ENCODE measurements around the gene UBL5.
"Not testable (repeated sequence)": the region's sequence is repeated elsewhere in the genome, so short reads cannot be mapped to it uniquely, and the experiment has no call there.

Gene UBL5

DNA sequence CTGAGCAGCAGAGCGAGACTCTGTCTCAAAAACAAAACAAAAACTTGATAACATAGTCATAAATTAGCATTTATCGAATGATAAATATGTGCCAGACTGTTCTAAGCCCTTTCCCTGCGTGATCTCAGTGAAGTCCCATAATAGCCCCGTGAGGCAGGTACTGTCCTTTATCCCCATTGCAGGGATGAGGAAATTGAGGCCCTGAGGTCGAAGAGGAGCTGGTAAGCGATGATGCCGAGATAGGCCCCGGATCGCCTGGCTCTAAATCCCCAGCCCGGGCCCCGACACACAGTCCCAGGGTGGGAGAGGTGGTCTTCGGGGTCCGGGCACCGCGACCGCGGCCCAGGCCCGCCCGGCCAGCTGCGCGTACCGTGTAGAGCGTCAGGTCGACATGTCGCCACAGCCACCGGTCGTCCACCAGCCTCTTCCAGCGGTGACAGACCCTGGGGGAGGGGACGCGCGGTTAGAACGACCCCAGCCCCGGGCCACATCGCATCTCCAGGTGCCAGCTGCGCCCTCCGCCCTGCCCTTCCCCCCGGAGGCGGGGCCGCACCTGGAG, 9.5 kb upstream of the UBL5 start:
- no peak for DNase-seq

DNA sequence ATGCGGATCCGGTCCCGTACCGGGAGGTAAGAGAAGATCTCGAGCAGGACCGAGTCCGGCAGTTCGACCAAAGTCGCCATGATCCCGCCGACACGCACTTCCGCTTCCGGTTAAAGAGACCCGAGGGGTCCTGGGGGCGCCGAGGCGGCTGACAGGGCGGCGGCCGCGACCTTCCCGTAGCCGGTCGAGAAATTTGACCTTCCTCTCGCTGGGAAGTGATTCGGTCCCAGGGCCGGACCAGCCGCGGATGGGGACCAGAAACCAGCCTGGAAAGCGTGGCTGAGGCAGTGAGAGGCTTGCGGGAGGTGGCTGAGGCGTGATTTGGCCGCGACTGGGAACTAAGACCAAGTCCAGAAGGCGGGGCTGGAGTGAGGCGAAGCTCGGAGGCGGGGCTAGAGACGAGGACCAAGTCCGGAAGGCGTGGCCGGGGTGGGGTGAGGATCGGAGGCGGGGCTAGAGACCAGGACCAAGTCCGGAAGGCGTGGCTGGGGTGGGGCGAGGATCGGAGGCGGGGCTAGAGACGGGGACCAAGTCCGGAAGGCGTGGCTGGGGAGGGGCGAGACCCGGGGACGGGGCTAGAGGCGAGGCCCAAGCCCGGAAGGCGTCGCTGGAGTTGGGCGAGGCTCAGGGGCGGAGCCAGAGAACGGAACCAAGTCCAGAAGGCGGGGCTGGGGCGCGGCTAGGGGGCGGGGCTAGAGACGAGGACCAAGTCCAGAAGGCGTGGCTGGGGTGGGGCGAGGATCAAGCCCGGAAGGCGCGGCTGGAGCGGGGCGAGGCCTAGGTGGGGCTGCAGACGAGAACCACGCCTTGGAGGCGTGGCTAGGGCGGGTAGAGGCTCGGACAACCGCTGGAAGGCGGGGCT, 8.8 kb upstream of the UBL5 start, which contains the start of gene FBXL12:
Gene FBXL12 (minus strand): TSS at position 346 of the 862 bp plus-strand sequence. CDS start 266 bp downstream, at position 80.
- peak; percentile 98 to 99 for DNase-seq

DNA sequence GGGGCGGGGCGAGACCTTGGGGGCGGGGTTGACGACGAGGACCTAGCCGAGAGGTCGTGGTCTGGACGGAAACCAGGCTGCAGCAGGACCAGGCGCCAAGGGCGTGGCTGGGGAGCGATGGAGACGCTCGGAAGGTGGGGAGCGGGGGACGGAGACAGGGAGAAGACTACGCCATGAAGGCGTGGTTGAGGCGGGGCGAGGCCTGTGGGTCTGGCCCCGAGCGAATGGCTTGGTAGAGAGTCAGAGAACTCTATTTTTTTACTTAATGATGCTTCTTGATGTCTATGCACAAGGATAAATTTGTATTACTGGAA, 8.2 kb upstream of the UBL5 start:
- DNase-seq: no peak

DNA sequence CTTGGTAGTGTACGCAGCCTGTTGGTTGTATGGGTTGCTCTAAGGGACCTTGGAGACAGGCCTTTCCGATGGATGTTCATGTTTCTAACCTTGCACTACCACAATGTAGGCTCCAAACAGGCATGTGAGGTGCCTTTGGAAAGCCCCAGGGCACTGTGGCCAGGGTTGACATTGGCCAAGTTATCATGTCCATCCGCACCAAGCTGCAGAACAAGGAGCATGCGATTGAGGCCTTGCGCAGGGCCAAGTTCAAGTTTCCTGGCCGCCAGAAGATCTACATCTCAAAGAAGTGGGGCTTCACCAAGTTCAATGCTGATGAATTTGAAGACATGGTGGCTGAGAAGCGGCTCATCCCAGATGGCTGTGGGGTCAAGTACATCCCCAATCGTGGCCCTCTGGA, 7.7 kb upstream of the UBL5 start:
- DNase-seq: not testable (repeated sequence)

DNA sequence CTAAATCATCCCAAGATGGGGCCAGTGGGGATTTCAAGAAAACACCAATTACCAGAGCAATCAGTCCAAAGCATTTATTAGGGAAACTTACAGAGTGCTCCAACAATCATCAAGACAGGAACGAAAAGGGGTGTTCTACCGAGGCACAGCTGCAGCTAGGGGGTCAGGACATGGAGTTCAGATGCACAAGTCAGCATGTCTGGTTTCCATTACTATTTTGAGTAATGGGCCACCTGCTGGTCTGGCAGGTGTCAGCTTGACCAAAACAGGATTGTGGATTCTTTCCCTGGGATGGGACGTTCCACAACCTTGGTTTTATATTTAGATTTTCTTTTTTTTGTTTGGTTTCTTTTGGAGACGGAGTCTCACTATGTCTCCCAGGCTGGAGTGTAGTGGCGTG, 3.9 kb upstream of the UBL5 start:
- DNase-seq: no peak

DNA sequence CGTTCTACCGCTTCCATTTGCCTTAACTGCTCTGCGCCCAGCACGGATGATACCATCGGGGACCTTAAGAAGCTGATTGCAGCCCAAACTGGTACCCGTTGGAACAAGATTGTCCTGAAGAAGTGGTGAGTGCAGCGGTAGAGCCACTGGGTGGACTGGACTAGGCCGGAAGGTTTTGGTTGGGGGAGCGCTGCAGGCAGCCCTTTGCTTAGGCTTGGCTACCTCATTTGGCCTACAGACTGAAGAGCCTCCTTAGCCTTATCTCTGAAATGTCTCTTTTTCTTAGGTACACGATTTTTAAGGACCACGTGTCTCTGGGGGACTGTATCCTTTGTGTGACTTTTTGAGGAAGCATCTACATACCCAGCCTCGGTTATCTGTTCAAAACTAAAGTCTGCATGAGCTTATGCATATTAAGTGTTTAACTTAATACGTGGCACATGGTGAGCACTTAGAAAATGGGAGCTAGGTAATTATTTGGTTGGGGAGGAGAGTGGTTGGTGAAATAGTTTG, 889 bp downstream of the UBL5 start:
- no peak for DNase-seq

DNA sequence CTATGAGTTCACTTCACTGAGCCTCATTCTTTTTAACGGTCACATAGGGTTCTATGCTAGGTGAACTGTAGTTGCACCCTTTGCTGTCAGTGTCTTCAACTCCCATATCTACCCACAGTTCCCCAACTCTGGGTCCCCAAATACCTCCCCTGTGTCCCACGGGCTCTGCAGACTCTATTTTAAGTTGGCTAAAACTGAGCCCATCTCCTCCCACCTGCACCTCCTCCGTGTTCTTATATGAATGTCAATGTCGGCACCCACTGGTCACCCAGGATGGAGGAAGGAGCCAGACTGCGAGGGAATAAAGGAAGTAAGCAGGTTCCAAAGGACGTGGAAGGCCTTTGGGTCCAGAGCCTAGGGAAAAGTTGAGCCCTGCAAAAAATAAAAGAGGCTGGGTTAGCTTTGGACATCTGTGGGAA, 6.6 kb downstream of the UBL5 start:
- no peak for DNase-seq

DNA sequence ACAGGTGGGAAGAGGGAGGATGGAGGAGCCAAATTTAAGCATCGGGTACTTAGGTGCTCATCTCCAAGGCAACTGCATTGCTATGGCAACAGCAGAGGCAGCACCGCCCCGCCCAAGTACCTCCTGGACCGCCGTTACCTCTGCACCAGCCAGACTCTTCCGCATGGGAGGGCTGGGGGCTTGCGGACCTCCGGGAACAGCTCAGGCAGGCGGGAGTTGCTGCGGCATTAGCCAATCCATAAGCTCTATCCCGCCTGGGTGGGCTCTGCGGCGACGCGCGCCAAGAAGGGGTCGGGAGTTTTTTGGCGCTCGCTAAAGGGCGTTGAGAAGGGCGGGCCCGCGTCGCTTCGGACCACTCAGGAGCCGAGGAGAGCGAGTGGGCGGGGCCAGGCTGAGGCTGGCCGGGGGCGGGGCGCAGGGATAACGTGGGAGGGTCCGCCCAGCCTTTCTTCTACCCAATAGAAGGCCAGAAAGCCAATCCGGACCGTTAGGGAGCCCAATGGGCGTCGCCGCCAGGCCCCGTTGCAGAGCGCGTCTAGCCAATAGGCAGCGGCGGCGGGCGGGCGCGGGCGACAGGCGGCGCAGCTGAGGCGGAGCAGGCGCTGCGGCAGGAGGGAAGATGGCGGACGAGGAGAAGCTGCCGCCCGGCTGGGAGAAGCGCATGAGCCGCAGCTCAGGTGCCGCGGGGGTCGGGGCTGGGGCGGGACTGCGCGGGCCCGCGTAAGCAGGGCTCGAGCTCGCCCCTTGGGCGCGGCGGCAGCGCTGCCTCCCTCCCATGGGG, 7.2 kb downstream of the UBL5 start, which contains the start of gene PIN1:
Gene PIN1 (plus strand): TSS at position 593 of the 781 bp plus-strand sequence. CDS start 27 bp downstream, at position 620.
- DNase-seq: peak; percentile 87 to 96

DNA sequence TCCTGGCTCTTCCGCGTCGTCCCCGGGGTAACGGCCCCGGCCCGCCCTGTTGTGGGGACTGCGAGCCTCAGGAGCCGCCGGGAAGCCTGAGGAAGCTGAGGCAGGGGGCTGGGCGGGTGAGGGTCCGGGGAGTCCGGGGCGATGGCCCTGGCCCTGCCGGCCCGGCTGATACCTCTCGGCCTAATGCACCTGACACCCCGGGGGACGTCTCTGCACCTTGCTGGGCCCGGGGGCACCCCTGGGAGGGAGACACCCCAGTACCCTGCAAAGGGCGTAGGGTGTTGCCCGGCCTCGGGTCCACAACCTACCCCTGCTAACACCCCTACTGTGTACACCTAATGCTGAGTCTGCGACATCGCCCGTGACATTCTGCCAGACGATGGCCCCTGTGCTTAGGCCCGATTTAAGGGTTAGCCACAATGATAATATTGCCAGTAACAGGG, 7.8 kb downstream of the UBL5 start:
- DNase-seq: no peak

DNA sequence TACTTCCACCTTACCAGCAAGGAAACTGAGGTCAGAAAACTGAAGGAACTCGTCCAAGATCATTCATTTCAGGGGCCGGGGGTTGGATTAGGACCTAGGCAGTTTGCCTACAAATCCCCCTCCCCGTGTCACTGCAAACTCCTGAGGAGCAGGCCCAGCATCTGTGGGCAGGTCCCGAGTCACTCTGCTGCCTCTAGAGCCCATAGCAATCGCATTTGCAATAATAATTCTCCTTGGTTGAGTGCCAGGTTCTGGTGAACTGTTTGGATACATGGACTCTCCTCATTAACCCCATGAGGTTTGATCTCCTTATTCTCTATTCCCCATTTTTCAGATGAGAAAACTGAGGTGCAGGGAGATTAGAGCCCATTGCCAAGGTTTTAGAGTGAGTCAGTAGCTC, 8.3 kb downstream of the UBL5 start:
- DNase-seq: no peak

DNA sequence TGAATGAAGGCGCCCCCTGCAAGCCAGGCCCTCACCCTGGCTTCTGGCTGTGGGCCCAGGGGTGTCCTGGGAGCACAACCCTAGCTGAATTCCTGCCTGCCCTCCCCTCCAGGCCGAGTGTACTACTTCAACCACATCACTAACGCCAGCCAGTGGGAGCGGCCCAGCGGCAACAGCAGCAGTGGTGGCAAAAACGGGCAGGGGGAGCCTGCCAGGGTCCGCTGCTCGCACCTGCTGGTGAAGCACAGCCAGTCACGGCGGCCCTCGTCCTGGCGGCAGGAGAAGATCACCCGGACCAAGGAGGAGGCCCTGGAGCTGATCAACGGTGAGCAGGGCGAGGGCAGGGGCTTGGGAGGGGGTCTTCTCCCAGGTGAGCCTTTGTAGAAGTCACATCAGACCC, 10.6 kb downstream of the UBL5 start:
- DNase-seq: no peak

DNA sequence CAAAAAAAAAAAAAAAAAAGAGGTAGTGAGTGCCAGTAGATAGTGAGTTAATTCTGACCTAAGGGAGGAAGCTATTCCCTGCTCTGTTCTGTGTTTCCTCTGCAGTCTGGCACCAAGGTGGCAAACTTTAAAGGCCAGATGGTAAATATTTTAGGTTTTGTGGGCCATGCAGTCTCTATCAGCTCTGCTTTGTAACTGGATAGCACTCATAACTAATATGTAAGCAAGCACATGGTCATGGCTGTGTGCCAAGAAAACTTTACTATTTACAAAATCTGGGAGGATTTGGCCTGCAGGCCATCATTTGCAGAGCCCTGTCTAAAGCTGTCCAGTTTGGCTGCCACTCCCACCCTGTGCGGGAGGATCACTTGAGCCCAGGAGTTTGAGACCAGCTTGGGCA, 11.7 kb downstream of the UBL5 start:
- no peak for DNase-seq

DNA sequence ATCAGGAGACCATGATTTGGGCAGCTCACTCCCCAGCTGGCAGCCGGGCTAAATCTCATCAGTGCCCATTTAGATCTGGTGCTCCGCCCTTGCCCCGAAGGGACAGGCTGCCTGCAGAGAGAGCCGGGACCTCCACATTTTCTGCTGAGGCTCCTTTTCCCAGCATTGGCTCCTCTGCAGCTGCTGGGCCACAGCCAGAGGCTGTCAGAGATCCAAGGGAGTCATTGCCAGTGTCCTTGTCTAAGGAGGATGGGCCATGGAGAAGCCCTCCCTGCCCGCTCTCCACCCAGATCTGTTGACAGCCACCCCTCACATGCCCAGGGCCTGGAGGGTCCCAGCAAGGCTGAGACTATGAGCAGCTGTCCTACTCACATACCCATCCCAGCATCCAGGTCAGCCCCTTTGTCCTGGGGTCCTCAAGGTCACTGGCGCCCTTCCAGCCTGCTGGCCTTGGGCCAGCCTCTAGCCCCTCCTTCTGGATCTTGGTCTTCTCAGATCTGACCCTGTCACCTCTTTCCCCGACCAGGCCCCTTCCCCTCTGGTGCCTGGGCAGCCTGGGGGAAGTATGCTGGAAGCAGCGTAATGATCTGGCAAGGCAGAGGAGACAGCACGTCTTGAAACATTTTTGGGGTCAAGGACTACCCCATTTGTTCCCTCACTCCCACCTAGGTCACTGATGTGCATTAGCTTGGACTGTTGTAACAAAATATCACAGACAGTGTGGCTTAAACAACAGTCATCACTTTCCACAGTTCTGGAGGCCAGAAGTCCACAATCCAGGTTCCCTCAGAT, 15.3 kb downstream of the UBL5 start:
- no peak for DNase-seq

DNA sequence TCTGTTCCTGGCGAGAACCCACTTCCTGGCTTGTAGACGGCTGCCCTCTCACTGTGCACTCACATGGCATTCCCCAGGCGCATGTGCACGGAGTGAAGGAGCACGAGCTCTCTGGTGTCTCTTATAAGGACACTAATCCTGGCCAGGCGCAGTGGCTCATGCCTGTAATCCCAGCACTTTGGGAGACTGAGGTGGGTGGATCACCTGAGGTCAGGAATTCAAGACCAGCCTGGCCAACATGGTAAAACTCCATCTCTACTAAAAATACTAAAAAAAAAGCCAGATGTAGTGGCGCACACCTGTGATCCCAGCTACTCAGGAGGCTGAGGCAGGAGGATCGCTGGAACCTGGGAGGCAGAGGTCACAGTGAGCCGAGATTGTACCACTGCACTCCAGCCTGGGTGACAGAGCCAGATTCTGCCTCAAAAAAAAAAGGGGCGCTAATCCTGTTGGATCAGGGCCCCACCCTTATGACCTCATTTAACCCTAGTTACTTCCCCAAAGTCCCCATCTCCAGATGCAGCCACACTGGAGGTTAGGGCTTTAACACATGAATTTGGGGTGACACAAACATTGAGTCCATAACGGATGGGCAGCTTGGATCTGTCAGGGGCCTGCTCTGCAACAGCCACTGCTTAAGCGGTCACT, 16.0 kb downstream of the UBL5 start:
- not testable (repeated sequence) for DNase-seq

DNA sequence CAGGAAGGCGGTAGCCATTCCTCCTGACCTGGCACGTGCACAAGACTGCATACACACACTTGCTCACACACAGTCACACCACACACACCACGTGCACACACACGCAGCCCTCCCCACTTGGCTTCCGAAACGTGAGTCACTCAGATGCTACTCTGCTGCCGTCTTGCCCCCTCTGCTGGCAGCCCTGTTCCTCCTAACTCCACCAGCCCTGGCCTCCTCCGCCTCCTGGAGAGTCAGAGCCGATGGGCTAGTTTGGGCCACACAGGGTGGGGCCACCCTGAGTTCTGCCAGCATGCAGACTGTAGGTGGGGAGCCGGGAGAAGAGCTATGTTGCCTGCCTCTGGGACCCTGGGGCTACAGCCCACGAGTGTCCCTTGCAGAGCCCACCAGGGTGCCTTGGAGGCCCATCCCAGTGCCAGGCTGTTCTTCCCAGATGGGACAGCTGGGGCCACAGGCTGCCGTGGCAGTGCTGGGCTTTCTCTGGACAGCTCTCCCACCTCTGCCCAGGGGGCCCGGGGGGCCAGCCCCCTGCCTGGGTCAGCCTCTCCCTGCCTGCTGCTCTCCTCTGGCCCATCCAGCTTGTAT, 19.5 kb downstream of the UBL5 start:
- DNase-seq: no peak

DNA sequence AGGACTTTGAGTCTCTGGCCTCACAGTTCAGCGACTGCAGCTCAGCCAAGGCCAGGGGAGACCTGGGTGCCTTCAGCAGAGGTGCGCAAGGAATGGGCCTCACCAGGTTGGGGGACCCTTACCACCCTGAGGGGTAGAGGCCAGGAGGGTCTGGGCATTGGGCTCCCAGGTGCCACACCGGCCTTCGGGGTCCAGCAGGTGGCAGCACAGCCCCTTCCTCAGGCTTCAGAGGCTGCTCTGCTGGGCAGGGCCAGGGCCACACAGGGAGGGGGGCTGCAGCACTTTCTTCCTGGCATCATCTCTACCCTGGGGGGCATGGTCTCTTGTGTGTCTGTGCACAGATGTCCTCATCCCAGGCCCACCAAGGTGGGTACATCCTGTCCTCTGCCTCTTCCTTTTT, 20.3 kb downstream of the UBL5 start:
- no peak for DNase-seq

DNA sequence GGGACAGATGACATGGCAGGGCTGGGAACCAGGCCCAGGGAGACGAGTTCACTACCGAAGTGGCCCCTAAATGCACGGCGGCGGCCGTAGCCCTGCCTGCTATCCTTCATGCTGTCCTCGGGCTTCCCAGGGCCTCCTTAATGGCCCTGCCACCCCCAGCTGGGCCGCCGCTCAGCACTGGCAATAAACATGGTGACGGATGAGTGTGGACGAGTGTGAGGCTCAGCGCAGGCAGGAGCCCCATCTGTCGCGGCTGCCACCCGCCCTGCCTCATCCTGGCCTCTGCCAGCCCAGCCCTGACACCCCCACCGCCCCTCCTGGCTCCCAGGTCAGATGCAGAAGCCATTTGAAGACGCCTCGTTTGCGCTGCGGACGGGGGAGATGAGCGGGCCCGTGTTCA, 21.0 kb downstream of the UBL5 start:
- DNase-seq: peak in 1 of 2 experiments; percentile 32

DNA sequence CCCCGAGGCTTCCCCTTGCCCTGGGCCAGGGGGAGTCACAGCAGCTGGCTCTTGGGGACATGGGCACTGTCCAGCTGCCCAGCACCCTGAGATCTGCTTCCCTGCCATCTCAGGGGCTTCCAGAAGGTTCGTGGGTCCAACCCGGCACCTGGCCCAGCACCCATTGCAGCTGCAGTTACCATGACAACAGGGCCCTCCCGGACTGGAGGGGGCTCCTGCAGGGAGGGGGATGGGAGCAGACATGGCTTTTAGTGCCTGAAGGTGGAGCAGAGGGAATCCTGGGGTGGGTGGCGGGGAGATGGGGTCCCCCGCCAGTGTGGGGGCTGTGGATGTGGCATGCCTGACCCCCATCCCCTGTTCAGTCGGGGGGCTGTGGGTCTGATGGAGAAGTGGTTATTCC, 22.1 kb downstream of the UBL5 start:
- no peak for DNase-seq

DNA sequence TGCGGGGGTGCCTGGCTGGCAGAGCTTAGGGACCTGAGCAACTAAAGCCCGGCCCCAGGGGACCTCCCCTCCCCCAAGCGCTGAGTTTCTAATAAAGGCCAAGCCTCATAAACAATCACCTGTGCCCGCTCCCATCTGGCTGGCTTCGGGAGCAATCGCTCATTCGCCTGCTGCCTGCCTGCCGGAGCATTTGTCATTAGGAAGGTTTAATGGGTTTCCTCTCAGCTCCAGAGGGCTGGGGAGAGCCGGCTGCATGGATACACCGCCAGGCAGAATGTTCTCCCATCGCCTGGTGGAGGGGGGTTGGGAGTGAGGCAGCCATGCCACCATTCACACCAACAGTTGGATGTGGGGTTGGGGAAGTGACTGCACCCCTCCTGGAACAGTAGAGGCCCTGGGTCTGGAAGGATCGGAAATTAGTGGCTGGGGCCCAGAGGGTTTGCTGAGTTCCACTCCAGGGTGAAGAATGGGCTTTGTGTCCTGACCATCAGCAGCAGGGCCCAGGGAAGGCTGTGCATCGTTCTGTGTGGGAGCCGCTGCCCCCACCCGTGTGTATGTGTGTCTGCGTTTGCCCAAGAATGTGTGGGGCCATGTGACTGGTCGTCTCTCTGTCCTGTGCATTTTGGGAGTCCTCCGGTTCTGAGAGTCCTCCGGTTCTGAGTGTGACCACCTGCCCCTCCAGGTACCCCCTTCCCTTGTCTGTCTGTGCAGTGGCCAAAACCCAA, 22.7 kb downstream of the UBL5 start:
- DNase-seq: no peak

DNA sequence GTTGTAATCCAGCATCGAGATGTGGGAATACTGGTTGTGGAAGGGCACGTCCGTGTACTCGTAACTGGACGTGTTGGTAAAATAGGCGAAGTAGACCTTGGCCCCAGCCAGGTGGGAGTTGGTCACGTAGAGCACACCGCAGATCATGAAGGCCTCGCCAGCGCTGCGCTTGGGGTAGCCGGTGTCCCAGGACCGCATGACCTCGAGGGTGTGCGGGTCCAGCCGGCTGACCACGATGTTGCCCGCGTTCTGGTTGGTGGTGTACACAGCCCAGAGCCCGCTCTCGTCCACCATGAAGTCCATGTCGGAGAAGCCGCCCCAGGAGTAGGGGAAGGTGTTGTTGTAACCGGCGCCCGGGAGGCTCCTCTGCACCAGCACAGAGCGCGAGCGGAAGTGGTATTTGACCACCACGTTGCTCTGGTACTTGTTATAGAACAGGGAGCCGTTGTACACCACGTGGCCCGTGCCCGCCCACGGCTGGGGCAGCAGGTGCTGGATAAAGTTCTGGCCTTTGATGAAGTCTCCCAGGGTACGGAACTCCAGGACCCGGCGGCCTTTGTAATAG, 26.6 kb downstream of the UBL5 start:
- DNase-seq: no peak

DNA sequence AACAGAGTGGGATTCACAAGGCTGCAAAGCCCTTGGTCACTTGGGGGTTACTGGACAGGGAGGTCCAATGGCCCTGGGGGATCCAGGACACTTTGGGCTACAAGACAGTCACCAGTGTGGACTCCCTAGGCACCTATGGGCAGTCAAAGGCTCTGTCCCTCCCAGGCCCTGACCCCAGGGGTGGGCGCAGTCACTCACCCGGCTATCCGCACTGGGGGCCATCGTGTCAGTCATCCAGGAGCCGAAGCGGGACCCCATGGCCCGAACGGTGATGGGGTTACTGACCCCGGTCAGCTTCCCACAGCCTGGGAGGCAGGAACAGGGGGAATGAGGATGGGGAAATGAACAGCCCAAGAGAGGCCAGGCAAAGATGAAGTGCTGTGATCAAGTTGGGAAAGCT, 28.9 kb downstream of the UBL5 start:
- DNase-seq: no peak

Data from cerebellar nuclear complex (tissue), 1 donor.